RWPE1 (cell line): ENCODE data around the gene ST3GAL3.

Source experiments
- CTCF ChIA-PET: fragments of 350-600 bp; sonication (Branson Sonifier 250); formaldehyde crosslinking; extraction: SDS; loops from one replicate; lab custom pipeline; 2021; lab: Yijun Ruan, JAX
- POLR2A ChIA-PET: fragments of 400-600 bp; formaldehyde crosslinking; extraction: SDS; loops from one replicate; lab custom pipeline; 2020; ENCODE audit warnings: antibody characterized with exemption; ENCODE audit not compliant: low non-redundant PET; lab: Yijun Ruan, JAX
- DNase-seq: peaks from one replicate; pipeline ENCODE4 v3.0.0; 2012; ENCODE audit warnings: low spot score
- H3K27ac ChIP-seq: fragments of 450-650 bp; 2 replicates; pipeline ENCODE4 v1.5.1; 2017
- TF ChIP-seq, protein P1 (sequence below): fragments of 450-650 bp; conservative IDR thresholded peaks from 2 replicates; pipeline ENCODE4 v1.5.1; 2017; ENCODE audit warnings: low read depth, mild to moderate bottlenecking

Gene ST3GAL3

DNA sequence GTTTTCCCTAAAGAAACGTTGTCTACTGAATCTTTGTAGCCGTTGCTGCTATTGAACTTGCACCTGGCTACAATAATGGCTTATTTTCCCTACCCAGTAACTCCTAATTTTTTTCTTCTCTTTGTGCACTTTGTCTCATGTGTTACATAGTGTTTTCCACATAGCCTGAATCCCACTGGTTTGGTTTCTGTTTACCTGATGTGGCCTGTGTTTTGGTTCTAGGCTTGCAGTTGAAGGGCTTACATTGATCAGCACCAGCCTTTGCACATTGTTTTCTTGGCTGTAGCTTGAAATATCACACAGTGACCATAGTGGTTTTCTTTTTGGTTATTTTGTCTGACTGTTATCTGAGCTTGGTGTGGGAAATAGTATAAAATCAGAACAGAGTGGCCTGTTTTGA, 29.5 kb downstream of the ST3GAL3 start:
- no peak for DNase-seq
- CTCF ChIA-PET = interaction anchor here (0.5 to 0.6 kb wide), 2 partner anchors 84 to 101 kb away, joined by 3 read pairs; no protein-coding TSS in a partner anchor
- POLR2A ChIA-PET = no interaction called here
- TF ChIP-seq, protein P1, sequence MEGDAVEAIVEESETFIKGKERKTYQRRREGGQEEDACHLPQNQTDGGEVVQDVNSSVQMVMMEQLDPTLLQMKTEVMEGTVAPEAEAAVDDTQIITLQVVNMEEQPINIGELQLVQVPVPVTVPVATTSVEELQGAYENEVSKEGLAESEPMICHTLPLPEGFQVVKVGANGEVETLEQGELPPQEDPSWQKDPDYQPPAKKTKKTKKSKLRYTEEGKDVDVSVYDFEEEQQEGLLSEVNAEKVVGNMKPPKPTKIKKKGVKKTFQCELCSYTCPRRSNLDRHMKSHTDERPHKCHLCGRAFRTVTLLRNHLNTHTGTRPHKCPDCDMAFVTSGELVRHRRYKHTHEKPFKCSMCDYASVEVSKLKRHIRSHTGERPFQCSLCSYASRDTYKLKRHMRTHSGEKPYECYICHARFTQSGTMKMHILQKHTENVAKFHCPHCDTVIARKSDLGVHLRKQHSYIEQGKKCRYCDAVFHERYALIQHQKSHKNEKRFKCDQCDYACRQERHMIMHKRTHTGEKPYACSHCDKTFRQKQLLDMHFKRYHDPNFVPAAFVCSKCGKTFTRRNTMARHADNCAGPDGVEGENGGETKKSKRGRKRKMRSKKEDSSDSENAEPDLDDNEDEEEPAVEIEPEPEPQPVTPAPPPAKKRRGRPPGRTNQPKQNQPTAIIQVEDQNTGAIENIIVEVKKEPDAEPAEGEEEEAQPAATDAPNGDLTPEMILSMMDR = no peak
- H3K27ac ChIP-seq = no peak overlapping the region

DNA sequence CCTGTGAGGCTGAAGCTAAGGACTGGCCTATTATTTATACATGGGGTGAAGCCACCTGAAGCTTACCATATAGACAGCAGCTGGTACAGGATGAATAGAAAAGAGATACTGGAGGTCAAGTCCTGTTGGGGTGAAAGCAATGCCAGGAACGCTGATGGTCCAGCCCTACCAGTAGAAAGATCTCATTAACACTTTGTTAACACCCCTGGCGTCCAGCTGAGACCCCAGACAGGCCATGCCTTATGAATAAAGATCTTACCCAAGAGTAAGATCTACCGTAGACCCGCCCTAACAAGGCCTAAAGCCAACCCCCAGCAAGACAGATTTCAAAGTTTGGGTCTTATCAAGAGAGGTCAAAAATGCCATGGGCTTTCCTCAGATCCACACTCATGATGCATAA, 34.7 kb downstream of the ST3GAL3 start:
- ChIA-PET CTCF (no interaction called here), POLR2A (no interaction called here)
- TF ChIP-seq, protein P1 = no peak
- H3K27ac ChIP-seq = no peak overlapping the region
- DNase-seq = no peak

DNA sequence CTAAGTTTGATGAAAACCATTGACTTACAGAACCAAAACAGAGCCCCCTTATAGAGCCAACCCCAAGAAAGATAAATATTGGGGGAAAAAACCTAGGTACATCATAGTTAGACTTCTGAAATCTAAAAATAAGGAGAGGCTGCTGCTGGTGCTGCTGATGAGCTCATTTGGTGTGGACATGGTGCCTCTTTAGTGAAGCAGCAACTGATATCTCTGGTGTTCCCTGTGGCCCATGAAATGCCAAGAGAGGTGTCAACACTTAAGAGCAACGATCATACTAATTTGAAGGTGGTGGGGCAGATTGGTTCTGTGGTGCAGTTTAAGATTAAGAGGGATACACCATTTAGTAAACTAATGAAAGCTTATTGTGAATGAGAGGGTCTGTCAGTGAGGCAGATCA, 35.9 kb downstream of the ST3GAL3 start:
- ChIA-PET CTCF (interaction anchor here (0.6 to 0.8 kb wide), 3 partner anchors 18 to 340 kb away, joined by 3 to 4 read pairs (median 4); no protein-coding TSS in a partner anchor), POLR2A (no interaction called here)
- TF ChIP-seq, protein P1 = no peak
- no peak for DNase-seq
- H3K27ac ChIP-seq = no peak overlapping the region

DNA sequence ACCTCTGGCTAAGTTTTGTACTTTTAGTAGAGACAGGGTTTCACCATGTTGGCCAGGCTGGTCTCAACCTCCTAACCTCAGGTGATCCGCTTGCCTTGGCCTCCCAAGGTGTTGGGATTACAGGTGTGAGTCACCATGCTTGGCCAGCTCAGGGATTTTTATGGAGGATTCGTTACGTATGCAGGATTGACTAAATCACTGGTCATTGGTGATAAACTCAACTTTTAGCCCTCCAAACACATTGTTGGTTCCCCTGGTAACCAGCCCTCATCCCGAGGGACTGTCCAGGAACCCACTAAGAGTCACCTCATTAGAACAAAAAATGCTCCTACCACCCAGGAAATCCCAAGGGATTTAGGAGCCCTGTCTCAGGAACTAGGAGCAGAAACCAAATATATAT, 40.4 kb downstream of the ST3GAL3 start:
- DNase-seq = no peak
- ChIA-PET CTCF (no interaction called here), POLR2A (no interaction called here)
- TF ChIP-seq, protein P1 = no peak
- H3K27ac ChIP-seq = no peak overlapping the region

DNA sequence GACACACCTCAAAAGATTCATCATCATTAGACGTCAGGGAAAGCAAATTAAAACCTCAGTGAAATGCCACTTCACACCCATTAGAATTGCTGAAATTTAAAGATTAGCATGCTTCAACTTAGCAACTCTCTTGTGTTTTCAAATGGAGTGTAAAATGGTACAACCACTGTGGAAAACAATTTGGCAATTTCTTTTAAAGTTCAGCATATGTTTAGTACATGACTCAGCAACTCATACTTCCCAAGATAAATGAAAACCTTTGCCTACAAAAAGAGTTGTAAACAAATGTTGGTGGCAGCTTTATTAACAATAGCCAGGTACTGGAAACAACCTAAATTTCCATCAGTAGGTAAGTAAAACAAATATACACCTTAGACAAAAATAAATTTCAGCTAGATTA, 42.7 kb downstream of the ST3GAL3 start:
- ChIA-PET POLR2A (no interaction called here), CTCF (interaction anchor here (0.9 kb wide), 1 partner anchor 185 kb away, joined by 4 read pairs; no protein-coding TSS in a partner anchor)
- no peak for DNase-seq
- H3K27ac ChIP-seq = no peak overlapping the region
- TF ChIP-seq, protein P1 = no peak

DNA sequence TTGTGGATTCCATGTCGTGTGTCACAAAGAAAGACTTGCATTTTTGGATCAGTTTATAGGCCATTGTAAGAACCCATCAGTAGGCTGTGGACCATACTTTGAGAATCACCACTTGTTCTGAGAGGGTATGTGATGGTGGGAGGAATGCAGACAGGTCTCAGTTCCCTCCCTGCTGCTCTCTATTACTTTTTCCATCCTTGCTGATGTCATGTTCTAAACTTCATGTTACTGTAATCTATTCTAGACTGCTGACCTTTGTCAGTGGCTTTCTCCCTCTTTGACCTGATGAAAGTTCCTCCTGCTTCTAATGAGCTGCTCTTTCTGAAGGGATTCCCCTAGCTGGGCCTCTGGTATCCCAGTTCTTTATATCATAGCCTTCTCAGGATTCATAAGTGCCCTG, 46.1 kb downstream of the ST3GAL3 start:
- ChIA-PET CTCF (interaction anchor here (0.7 kb wide), 1 partner anchor 181 kb away, joined by 3 read pairs; no protein-coding TSS in a partner anchor), POLR2A (no interaction called here)
- no peak for DNase-seq
- H3K27ac ChIP-seq = no peak overlapping the region
- TF ChIP-seq, protein P1 = no peak
